H1 (cell line): ENCODE results near the gene DYNC1I1. TPM values are rescaled to one million over a fixed set of nuclear protein-coding genes. Genes with fewer than 3 reads are reported as not detected.

Experiments
- CTCF ChIA-PET: fragments of 300-600 bp; sonication (Branson Sonifier 250); formaldehyde crosslinking; loops from one replicate; lab custom pipeline; 2021; ENCODE audit not compliant: partially characterized antibody; lab: Charles Lee
- POLR2A ChIA-PET: fragments of 300-600 bp; sonication (Branson Sonifier 250); formaldehyde crosslinking; loops from one replicate; lab custom pipeline; 2021; ENCODE audit warnings: inconsistent platforms; ENCODE audit not compliant: partially characterized antibody; lab: Charles Lee
- DNase-seq, 2 experiments: peaks; one replicate each; pipeline versions ENCODE4 v3.0.0 to v3.0.0-alpha.2; 2010 to 2022; ENCODE audit warnings: low spot score in 2 of 2, low read depth in 1 of 2, mixed read lengths in 1 of 2
- FAIRE-seq: peaks from 2 replicates; lab custom pipeline; 2011; peaks lifted over from hg19 to GRCh38; lab: Jason Lieb, UNC
- H2AFZ ChIP-seq: 2 replicates; pipeline ENCODE4 v1.8.1; 2012; ENCODE audit warnings: low read length, inconsistent platforms
- H2AK5ac ChIP-seq: 2 replicates; pipeline ENCODE4 v1.6.1; 2013; ENCODE audit warnings: low read depth, low read length
- H2BK120ac ChIP-seq: replicated peaks from 2 replicates; pipeline ENCODE3; 2013; ENCODE audit warnings: low read depth, low read length, inconsistent platforms
- H2BK12ac ChIP-seq: 2 replicates; pipeline ENCODE4 v1.6.1; 2013; ENCODE audit warnings: low read depth, low read length
- H2BK15ac ChIP-seq: 2 replicates; pipeline ENCODE4 v1.6.1; 2013; ENCODE audit warnings: low read length
- H2BK20ac ChIP-seq: 2 replicates; pipeline ENCODE4 v1.6.1; 2013; ENCODE audit warnings: low read length
- H2BK5ac ChIP-seq: 2 replicates; pipeline ENCODE4 v1.6.1; 2013; ENCODE audit warnings: low read depth, low read length
- H3K14ac ChIP-seq: 2 replicates; pipeline ENCODE4 v1.6.1; 2013; ENCODE audit warnings: inconsistent platforms; ENCODE audit not compliant: insufficient read length
- H3K18ac ChIP-seq: 2 replicates; pipeline ENCODE4 v1.6.1; 2013; ENCODE audit warnings: low read length; ENCODE audit errors: extremely low read depth
- H3K23ac ChIP-seq: 2 replicates; pipeline ENCODE4 v1.6.1; 2013; ENCODE audit warnings: inconsistent platforms; ENCODE audit not compliant: insufficient read length
- H3K23me2 ChIP-seq: 2 replicates; pipeline ENCODE4 v1.6.1; 2013; ENCODE audit warnings: low read depth, low read length
- H3K27ac ChIP-seq: 2 replicates; pipeline ENCODE4 v1.6.1; 2011; ENCODE audit warnings: low read depth, low read length, inconsistent platforms
- H3K27me3 ChIP-seq, 4 experiments: replicated peaks in 1 of 4; 1 replicate in 1 of 4; 2 replicates in 3 of 4; pipeline versions ENCODE4 v1.6.1 to v1.8.1; 2011 to 2013; ENCODE audit warnings: low read length in 3 of 4, mild to moderate bottlenecking in 3 of 4, inconsistent platforms in 2 of 4, mixed read lengths in 2 of 4, moderate library complexity in 1 of 4; ENCODE audit not compliant: control insufficient read depth in 3 of 4, insufficient read depth in 3 of 4; ENCODE audit errors: extremely low read depth in 1 of 4
- H3K36me3 ChIP-seq, 4 experiments: 2 replicates each; pipeline versions ENCODE4 v1.6.1 to v1.8.1; 2011 to 2013; ENCODE audit warnings: mild to moderate bottlenecking in 4 of 4, low read length in 3 of 4, moderate library complexity in 2 of 4, control low read depth in 1 of 4, inconsistent platforms in 1 of 4; ENCODE audit not compliant: insufficient read depth in 4 of 4, control insufficient read depth in 2 of 4
- H3K4ac ChIP-seq: replicated peaks from 2 replicates; pipeline ENCODE3; 2013; ENCODE audit warnings: low read length, low read depth, mixed read lengths, inconsistent platforms; ENCODE audit not compliant: insufficient read length
- H3K4me1 ChIP-seq, 4 experiments: replicated peaks in 1 of 4; 1 replicate in 1 of 4; 2 replicates in 3 of 4; pipeline versions ENCODE4 v1.6.1 to v1.8.1; 2011 to 2013; ENCODE audit warnings: low read length in 3 of 4, inconsistent platforms in 2 of 4, mixed read lengths in 1 of 4; ENCODE audit not compliant: insufficient read depth in 4 of 4, control insufficient read depth in 3 of 4
- H3K4me2 ChIP-seq, 2 experiments: 2 replicates each; pipeline versions ENCODE4 v1.6.1 to v1.8.1; 2011 to 2013; ENCODE audit warnings: low read depth in 2 of 2, low read length in 2 of 2, control low read depth in 1 of 2, inconsistent platforms in 1 of 2, mild to moderate bottlenecking in 1 of 2; ENCODE audit not compliant: insufficient read depth in 1 of 2
- H3K4me3 ChIP-seq, 4 experiments: fragments of 200-600, 300-600 bp in 1 of 4; sonication (generic), shearing (Covaris generic), sonication (Bioruptor Twin) in 1 of 4; 2 replicates each; pipeline versions ENCODE4 v1.5.1 to v1.8.1; 2011 to 2016; ENCODE audit warnings: low read length in 4 of 4, low read depth in 3 of 4, control low read depth in 2 of 4, inconsistent platforms in 2 of 4, mild to moderate bottlenecking in 2 of 4, mixed read lengths in 1 of 4, moderate library complexity in 1 of 4; ENCODE audit not compliant: insufficient read depth in 2 of 4; ENCODE audit errors: extremely low read depth in 1 of 4
- H3K56ac ChIP-seq: replicated peaks from 2 replicates; pipeline ENCODE3; 2013; ENCODE audit warnings: low read depth, mild to moderate bottlenecking, mixed read lengths, low read length, inconsistent platforms; ENCODE audit not compliant: insufficient read length
- H3K79me1 ChIP-seq: 2 replicates; pipeline ENCODE4 v1.6.1; 2013; ENCODE audit warnings: low read depth, low read length, control low read depth
- H3K79me2 ChIP-seq, 2 experiments: 2 replicates each; pipeline versions ENCODE4 v1.6.1 to v1.8.1; 2012 to 2013; ENCODE audit warnings: low read length in 2 of 2, mild to moderate bottlenecking in 2 of 2, inconsistent platforms in 1 of 2; ENCODE audit not compliant: insufficient read depth in 2 of 2, control insufficient read depth in 1 of 2
- H3K9ac ChIP-seq, 4 experiments: replicated peaks in 1 of 4; 1 replicate in 1 of 4; 2 replicates in 3 of 4; pipeline versions ENCODE4 v1.6.1 to v1.8.1; 2011 to 2013; ENCODE audit warnings: low read depth in 3 of 4, low read length in 3 of 4, control low read depth in 2 of 4, mild to moderate bottlenecking in 2 of 4, moderate library complexity in 2 of 4, inconsistent platforms in 1 of 4; ENCODE audit errors: extremely low read depth in 1 of 4
- H3K9me3 ChIP-seq, 2 experiments: 2 replicates each; pipeline versions ENCODE4 v1.6.1 to v1.8.1; 2012 to 2013; ENCODE audit warnings: mild to moderate bottlenecking in 2 of 2, moderate library complexity in 2 of 2, control low read depth in 1 of 2, inconsistent platforms in 1 of 2, low read depth in 1 of 2, low read length in 1 of 2, mixed read lengths in 1 of 2; ENCODE audit not compliant: insufficient read depth in 2 of 2
- H4K20me1 ChIP-seq, 2 experiments: replicated peaks in 1 of 2; 2 replicates each; pipeline versions ENCODE3 to v1.8.1; 2011 to 2013; ENCODE audit warnings: inconsistent platforms in 2 of 2, low read length in 2 of 2, mild to moderate bottlenecking in 1 of 2; ENCODE audit not compliant: insufficient read depth in 2 of 2, control insufficient read depth in 1 of 2
- H4K5ac ChIP-seq: 2 replicates; pipeline ENCODE4 v1.6.1; 2013; ENCODE audit warnings: low read length, low read depth, mixed read lengths, inconsistent platforms; ENCODE audit not compliant: insufficient read length
- H4K8ac ChIP-seq: 2 replicates; pipeline ENCODE4 v1.8.0; 2013; ENCODE audit warnings: mild to moderate bottlenecking, moderate library complexity, low read length, inconsistent platforms; ENCODE audit not compliant: insufficient read depth; ENCODE audit errors: extremely low read depth
- H4K91ac ChIP-seq: replicated peaks from 2 replicates; pipeline ENCODE3; 2013; ENCODE audit warnings: low read length, mixed read lengths, inconsistent platforms; ENCODE audit not compliant: insufficient read length
- BRCA1 ChIP-seq: IDR thresholded peaks from 2 replicates; pipeline ENCODE4 v1.6.1; 2012; ENCODE audit warnings: low read depth, low read length, improper control_type of control experiment
- CBX5 ChIP-seq: fragments of 300-800, 300-1000 bp; sonication (generic); IDR thresholded peaks from 2 replicates; pipeline ENCODE4 v1.7.1; 2016; ENCODE audit warnings: antibody characterized with exemption, low read length, low read depth
- CEBPB ChIP-seq: IDR thresholded peaks from 2 replicates; pipeline ENCODE4 v1.6.1; 2012; ENCODE audit warnings: low read depth, low read length
- HDAC2 ChIP-seq, 2 experiments: fragments of 300-600 bp in 1 of 2; sonication (generic) in 1 of 2; IDR thresholded peaks; 2 replicates each; pipeline ENCODE4 v1.6.1; 2011 to 2012; ENCODE audit warnings: low read depth in 2 of 2, low read length in 2 of 2, mild to moderate bottlenecking in 2 of 2, moderate library complexity in 2 of 2, borderline replicate concordance in 1 of 2, inconsistent platforms in 1 of 2
- HDAC6 ChIP-seq: IDR thresholded peaks from one replicate; pipeline ENCODE4 v1.7.1; 2012; ENCODE audit warnings: low read depth, mild to moderate bottlenecking, inconsistent platforms, low read length, moderate library complexity
- JUN ChIP-seq: IDR thresholded peaks from 2 replicates; pipeline ENCODE4 v1.6.1; 2011; ENCODE audit warnings: low read depth, mild to moderate bottlenecking, improper control_type of control experiment, low read length
- KDM1A ChIP-seq: fragments of 200-600, 300-600 bp; sonication (generic); IDR thresholded peaks from 2 replicates; pipeline ENCODE4 v1.7.1; 2016; ENCODE audit warnings: mild to moderate bottlenecking, low read length, borderline replicate concordance
- NANOG ChIP-seq: IDR thresholded peaks from 2 replicates; pipeline ENCODE4 v1.6.1; 2011; ENCODE audit warnings: low read length, low read depth, mild to moderate bottlenecking, inconsistent platforms; ENCODE audit not compliant: insufficient read depth, poor library complexity, severe bottlenecking
- RXRA ChIP-seq: IDR thresholded peaks from 2 replicates; pipeline ENCODE4 v1.6.1; 2011; ENCODE audit warnings: low read depth, mild to moderate bottlenecking, low read length, moderate library complexity; ENCODE audit not compliant: insufficient read depth
- SP1 ChIP-seq: IDR thresholded peaks from 2 replicates; pipeline ENCODE4 v1.6.1; 2011; ENCODE audit warnings: low read depth, low read length
- SP2 ChIP-seq: IDR thresholded peaks from 2 replicates; pipeline ENCODE4 v1.6.1; 2012; ENCODE audit warnings: mild to moderate bottlenecking, low read length, inconsistent platforms
- SUZ12 ChIP-seq: fragments of 200-600 bp; sonication (generic); IDR thresholded peaks from 2 replicates; pipeline ENCODE4 v1.6.1; 2012; ENCODE audit warnings: mild to moderate bottlenecking, inconsistent platforms, low read length, moderate library complexity, mixed read lengths
- TBP ChIP-seq: IDR thresholded peaks from 2 replicates; pipeline ENCODE4 v1.6.1; 2011; ENCODE audit warnings: low read depth, low read length, improper control_type of control experiment
- WGBS, 2 experiments: shearing (Covaris generic) in 1 of 2; methylation state at CpG; one replicate each; pipeline versions ENCODE4 v1.1.6 to v1.1.7; 2013 to 2015; ENCODE audit warnings: low lambda C conversion rate in 2 of 2, mixed read lengths in 2 of 2, inconsistent platforms in 1 of 2, low coverage in 1 of 2, missing lambda C conversion rate in 1 of 2; ENCODE audit not compliant: insufficient replicate concordance in 2 of 2, insufficient coverage in 1 of 2, insufficient read length in 1 of 2; ENCODE audit errors: extremely low coverage in 1 of 2, missing lambda C conversion rate in 1 of 2; 5-methylcytosine and 5-hydroxymethylcytosine counted together
- polyA plus RNA-seq, 7 experiments: library from polyadenylated mRNA; depleted of rRNA in 3 of 7; stranded (reverse) in 5 of 7; unstranded in 2 of 7; fragments of >200 nt in 5 of 7; fragments of 200-250 nt in 2 of 7; gene quantifications; 1 replicate in 5 of 7; 2 replicates in 1 of 7; 4 replicates in 1 of 7; pipeline versions ENCODE4 v1.2.1 to v1.2.3, GENCODE V29; 2011 to 2013; ENCODE audit warnings: missing spikeins in 2 of 7, mixed read lengths in 2 of 7
- total RNA-seq: library from RNA; stranded (reverse); fragmentation: NEBNext Ultra II Directional; extraction: Animal tissue kit (Norgen Biotek cat#: 25700); gene quantifications from 2 replicates; pipeline ENCODE4 v1.2.1, GENCODE V29; 2021

Gene DYNC1I1
- total and polyA plus RNA-seq, 2 of the 8 experiments (the other 6 are each of a cell fraction or from before 2014, with no cell fraction given): 0.45 to 0.58 TPM

- H3K27me3 ChIP-seq: no peaks in the 10 kb centered on the region
- no peak overlapping the region for H4K91ac ChIP-seq
- no peaks in the 10 kb centered on the region for H4K20me1 ChIP-seq
- POLR2A ChIA-PET: no interaction called here
- no peak overlapping the region for H3K23ac ChIP-seq
- H2BK5ac ChIP-seq: no peak overlapping the region
- H3K14ac ChIP-seq: no peak overlapping the region
- CTCF ChIA-PET: no interaction called here
- no peak overlapping the region for H2BK20ac ChIP-seq
- no peak overlapping the region for H3K27ac ChIP-seq
- H2AFZ ChIP-seq: no peak overlapping the region
- H2BK12ac ChIP-seq: no peak overlapping the region
- no peak overlapping the region for H3K18ac ChIP-seq
- WGBS, 2 experiments: 85% methylated on average over 4 of the region's 4 CpGs; no CpG with 5 or more reads in 1 of the 2 experiments
- no peaks in the 10 kb centered on the region for H3K23me2 ChIP-seq
- no peaks in the 10 kb centered on the region for H3K79me1 ChIP-seq
- no peak overlapping the region for H2BK15ac ChIP-seq
- H3K4me3 ChIP-seq: no peak overlapping the region
- no peak for FAIRE-seq
- no peak overlapping the region for H3K9ac ChIP-seq
- no peaks in the 10 kb centered on the region for H3K79me2 ChIP-seq
- H3K9me3 ChIP-seq: no peaks in the 10 kb centered on the region
- H3K4me2 ChIP-seq: no peak overlapping the region
- no peak overlapping the region for H4K5ac ChIP-seq
- H4K8ac ChIP-seq: no peak overlapping the region
- H2AK5ac ChIP-seq: no peak overlapping the region
- DNase-seq: no peak
- no peak overlapping the region for H3K56ac ChIP-seq
- no peaks in the 10 kb centered on the region for H3K36me3 ChIP-seq
- H2BK120ac ChIP-seq: no peak overlapping the region
- H3K4ac ChIP-seq: no peak overlapping the region
- H3K4me1 ChIP-seq: peaks cover 0 to 3% (median 0%) of the 10 kb centered on the region in 4 experiments; a peak in 1 of 7 replicates
- TF ChIP-seq HDAC2 (IDR thresholded peaks at IDR 0.05; ENCODE audit: borderline replicate concordance in 1 of 2, low read depth in 2 of 2, low read length in 2 of 2): no peak
- TF ChIP-seq NANOG: no peak
- TF ChIP-seq RXRA: no peak
- no peak for TF ChIP-seq BRCA1
- no peak for TF ChIP-seq HDAC6
- TF ChIP-seq SP1: no peak
- TF ChIP-seq KDM1A: no peak
- no peak for TF ChIP-seq CEBPB
- TF ChIP-seq JUN: no peak
- no peak for TF ChIP-seq SUZ12
- no peak for TF ChIP-seq CBX5
- TF ChIP-seq SP2: no peak
- TF ChIP-seq TBP: no peak
Measured at GRCh38 chr7:96033009-96033598, 260.8 kb downstream of the DYNC1I1 start.
